Epithelial cell of esophagus (primary cell): ENCODE results near the gene ACACB.

ENCODE experiments used
- DNase-seq: peaks from one replicate; pipeline ENCODE4 v3.0.0; 2010; ENCODE audit warnings: low read depth
- H3K4me3 ChIP-seq: 2 replicates; pipeline ENCODE4 v1.5.1; 2011; ENCODE audit warnings: mild to moderate bottlenecking, low read length, control low read depth
- TF ChIP-seq, protein P1 (sequence below): IDR thresholded peaks from 2 replicates; pipeline ENCODE4 v1.5.1; 2011; ENCODE audit warnings: low read depth, mild to moderate bottlenecking, low read length, control low read depth, inconsistent platforms; ENCODE audit not compliant: insufficient read depth; ENCODE audit errors: missing control alignments

Gene ACACB

DNA sequence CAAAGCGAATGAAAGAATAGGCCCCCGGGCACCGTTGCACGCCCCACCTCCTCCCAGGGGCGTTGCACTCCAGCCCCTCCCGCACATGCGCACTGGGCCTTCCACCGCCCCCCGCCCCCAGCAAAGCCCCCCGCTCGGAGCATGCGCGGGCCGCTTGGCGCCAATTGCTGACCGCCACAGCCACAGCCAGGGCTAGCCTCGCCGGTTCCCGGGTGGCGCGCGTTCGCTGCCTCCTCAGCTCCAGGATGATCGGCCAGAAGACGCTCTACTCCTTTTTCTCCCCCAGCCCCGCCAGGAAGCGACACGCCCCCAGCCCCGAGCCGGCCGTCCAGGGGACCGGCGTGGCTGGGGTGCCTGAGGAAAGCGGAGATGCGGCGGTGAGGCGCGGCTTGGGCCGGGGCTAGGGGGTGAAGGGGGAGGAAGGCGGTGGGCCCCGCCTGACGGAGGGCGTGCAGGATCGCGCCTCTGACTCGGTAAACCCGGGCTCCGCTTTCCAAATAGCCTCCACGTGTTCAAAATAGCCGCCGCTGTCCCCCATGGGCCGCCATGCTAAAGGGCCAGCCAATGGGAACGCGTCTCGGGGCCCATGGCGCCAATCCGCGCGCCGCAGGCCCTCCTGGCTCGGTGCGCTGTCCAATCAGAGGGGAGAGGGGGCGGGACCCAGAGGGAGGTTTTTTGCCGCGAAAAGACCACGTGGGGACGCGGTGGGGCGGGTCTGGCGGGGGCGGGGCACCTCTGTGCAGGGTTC lies 18.8 kb upstream of the ACACB start, which contains the start of gene UNG:
UNG (plus strand) TSS at position 163 of the 748 bp plus-strand sequence; CDS start at position 246, 83 bp downstream.
- TF ChIP-seq, protein P1, sequence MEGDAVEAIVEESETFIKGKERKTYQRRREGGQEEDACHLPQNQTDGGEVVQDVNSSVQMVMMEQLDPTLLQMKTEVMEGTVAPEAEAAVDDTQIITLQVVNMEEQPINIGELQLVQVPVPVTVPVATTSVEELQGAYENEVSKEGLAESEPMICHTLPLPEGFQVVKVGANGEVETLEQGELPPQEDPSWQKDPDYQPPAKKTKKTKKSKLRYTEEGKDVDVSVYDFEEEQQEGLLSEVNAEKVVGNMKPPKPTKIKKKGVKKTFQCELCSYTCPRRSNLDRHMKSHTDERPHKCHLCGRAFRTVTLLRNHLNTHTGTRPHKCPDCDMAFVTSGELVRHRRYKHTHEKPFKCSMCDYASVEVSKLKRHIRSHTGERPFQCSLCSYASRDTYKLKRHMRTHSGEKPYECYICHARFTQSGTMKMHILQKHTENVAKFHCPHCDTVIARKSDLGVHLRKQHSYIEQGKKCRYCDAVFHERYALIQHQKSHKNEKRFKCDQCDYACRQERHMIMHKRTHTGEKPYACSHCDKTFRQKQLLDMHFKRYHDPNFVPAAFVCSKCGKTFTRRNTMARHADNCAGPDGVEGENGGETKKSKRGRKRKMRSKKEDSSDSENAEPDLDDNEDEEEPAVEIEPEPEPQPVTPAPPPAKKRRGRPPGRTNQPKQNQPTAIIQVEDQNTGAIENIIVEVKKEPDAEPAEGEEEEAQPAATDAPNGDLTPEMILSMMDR: no peak
- peak within 1 kb of the TSS; percentile 76 for H3K4me3 ChIP-seq
- peak; percentile 97 for DNase-seq

GRCh38 chr12:109098183-109098604 lies 18.2 kb upstream of the ACACB start:
- TF ChIP-seq, protein P1: no peak
- H3K4me3 ChIP-seq: peak overlapping the region; percentile 76
- DNase-seq: peak; percentile 66

DNA sequence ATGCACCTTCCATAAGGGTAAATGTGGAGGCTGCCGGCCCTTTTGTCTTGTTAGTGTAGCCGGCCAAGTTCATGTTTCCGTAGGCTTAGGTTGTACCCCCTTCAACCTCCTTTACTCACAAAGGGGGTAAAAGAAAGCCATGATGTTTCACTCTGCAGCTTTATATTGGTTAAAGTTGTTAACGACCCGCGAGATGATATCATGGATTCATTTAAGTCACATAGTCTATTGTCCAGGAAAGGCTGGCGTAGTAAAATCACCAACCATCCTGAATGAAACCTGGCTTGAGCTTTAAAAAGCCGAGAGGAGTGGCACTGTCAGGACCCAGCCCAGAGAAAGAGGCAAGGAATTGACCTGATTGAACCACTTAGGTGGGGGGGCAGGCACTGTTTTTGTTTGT lies 17.7 kb upstream of the ACACB start:
- H3K4me3 ChIP-seq: peak overlapping the region; percentile 76
- peak; percentile 16 for DNase-seq
- TF ChIP-seq, protein P1: no peak

- TF ChIP-seq, protein P1: no peak
- no peak for DNase-seq
- no peak overlapping the region for H3K4me3 ChIP-seq
Measured at GRCh38 chr12:109099431-109100020, 16.9 kb upstream of the ACACB start.

- no peak overlapping the region for H3K4me3 ChIP-seq
- TF ChIP-seq, protein P1: no peak
- no peak for DNase-seq
Measured at GRCh38 chr12:109100741-109101140, 15.6 kb upstream of the ACACB start.

DNA sequence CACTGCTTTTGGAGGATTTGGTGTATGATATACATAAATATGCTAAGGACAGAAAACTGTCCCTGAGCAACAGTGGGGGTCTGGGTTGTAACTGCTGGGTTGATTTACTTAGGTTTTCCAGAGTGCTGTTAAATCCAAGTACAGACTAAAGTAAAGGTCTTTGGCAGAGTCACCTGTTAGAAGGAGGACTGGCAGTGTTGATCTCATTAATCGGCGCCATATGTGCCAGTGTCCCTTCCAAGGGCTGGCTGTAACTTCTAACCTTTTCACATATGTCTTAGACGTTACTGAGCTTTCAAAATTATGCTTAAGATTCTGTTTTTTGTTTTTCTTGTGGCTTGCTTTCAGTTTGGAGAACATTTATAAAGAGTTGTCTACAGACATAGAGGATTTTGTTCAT lies 13.9 kb upstream of the ACACB start:
- TF ChIP-seq, protein P1: no peak
- no peak for DNase-seq
- H3K4me3 ChIP-seq: no peak overlapping the region
